ENCODE data around the gene CEP162. TPM values are rescaled to one million over a fixed set of nuclear protein-coding genes. Genes with fewer than 3 reads are reported as not detected.

Gene CEP162
- total and polyA plus RNA-seq, 2 of the 8 experiments (the other 6 are each of a cell fraction or from before 2014, with no cell fraction given), result 1.3 to 10.6 TPM

DNA sequence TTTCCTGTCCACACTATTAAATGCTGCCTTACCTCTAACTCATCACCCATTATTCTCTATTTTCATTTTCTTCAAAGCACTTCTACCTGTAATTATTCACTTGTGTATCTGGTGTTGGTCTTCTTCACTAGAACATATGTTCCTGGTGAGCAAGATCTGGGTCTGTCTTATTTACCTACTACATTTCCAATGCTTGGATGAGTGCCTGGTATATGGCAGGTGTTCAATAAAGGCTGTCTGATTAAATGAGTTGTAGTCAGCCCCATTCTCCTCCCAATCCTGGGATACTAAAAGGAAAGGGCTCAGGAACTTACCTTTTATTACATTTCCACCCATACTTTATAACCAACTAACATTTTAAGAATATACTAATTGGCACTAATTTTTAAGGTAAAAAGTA lies 61.0 kb downstream of the CEP162 start:
- Histone ChIP-seq H3K4ac (replicated peaks; ENCODE audit: insufficient read length, low read depth, low read length) (no peak overlapping the region), H3K23me2 (ENCODE audit: low read depth, low read length) (no peaks in the 10 kb centered on the region), H3K56ac (replicated peaks; ENCODE audit: insufficient read length, low read depth, low read length) (no peak overlapping the region), H2BK12ac (ENCODE audit: low read depth, low read length) (no peak overlapping the region), H2AK5ac (ENCODE audit: low read depth, low read length) (no peak overlapping the region), H3K14ac (ENCODE audit: insufficient read length) (no peak overlapping the region), H3K79me2 (ENCODE audit: control insufficient read depth in 1 of 2, insufficient read depth in 2 of 2, low read length in 2 of 2) (no peaks in the 10 kb centered on the region), H2BK15ac (ENCODE audit: low read length) (no peak overlapping the region), H4K5ac (ENCODE audit: insufficient read length, low read depth, low read length) (no peak overlapping the region), H3K36me3 (ENCODE audit: control insufficient read depth in 2 of 4, insufficient read depth in 4 of 4, low read length in 3 of 4) (peaks cover 0 to 7% (median 4%) of the 10 kb centered on the region in 4 experiments; a peak in 4 of 8 replicates), H3K9ac (replicated peaks in 1 of 4; ENCODE audit: extremely low read depth in 1 of 4, low read depth in 3 of 4, low read length in 3 of 4) (no peak overlapping the region), H2AFZ (ENCODE audit: low read length) (no peak overlapping the region), H3K4me1 (replicated peaks in 1 of 4; ENCODE audit: control insufficient read depth in 3 of 4, insufficient read depth in 4 of 4, low read length in 3 of 4) (no peaks in the 10 kb centered on the region), H3K27me3 (replicated peaks in 1 of 4; ENCODE audit: control insufficient read depth in 3 of 4, extremely low read depth in 1 of 4, insufficient read depth in 3 of 4, low read length in 3 of 4) (no peaks in the 10 kb centered on the region), H3K4me3 (ENCODE audit: extremely low read depth in 1 of 4, insufficient read depth in 2 of 4, low read depth in 3 of 4, low read length in 4 of 4) (no peak overlapping the region), H4K8ac (ENCODE audit: extremely low read depth, insufficient read depth, low read length) (no peak overlapping the region), H2BK120ac (replicated peaks; ENCODE audit: low read depth, low read length) (no peak overlapping the region), H2BK20ac (ENCODE audit: low read length) (no peak overlapping the region), H4K20me1 (replicated peaks in 1 of 2; ENCODE audit: control insufficient read depth in 1 of 2, insufficient read depth in 2 of 2, low read length in 2 of 2) (no peaks in the 10 kb centered on the region), H3K79me1 (ENCODE audit: low read depth, low read length) (no peaks in the 10 kb centered on the region), H3K23ac (ENCODE audit: insufficient read length) (no peak overlapping the region), H4K91ac (replicated peaks; ENCODE audit: insufficient read length, low read length) (no peak overlapping the region), H3K4me2 (ENCODE audit: insufficient read depth in 1 of 2, low read depth in 2 of 2, low read length in 2 of 2) (no peak overlapping the region), H3K9me3 (ENCODE audit: insufficient read depth in 2 of 2, low read depth in 1 of 2, low read length in 1 of 2) (no peaks in the 10 kb centered on the region), H3K27ac (ENCODE audit: low read depth, low read length) (no peak overlapping the region), H3K18ac (ENCODE audit: extremely low read depth, low read length) (no peak overlapping the region), H2BK5ac (ENCODE audit: low read depth, low read length) (no peak overlapping the region)
- POLR2A ChIA-PET (ENCODE audit: partially characterized antibody), result no interaction called here
- DNase-seq (ENCODE audit: low read depth in 1 of 2, low spot score in 2 of 2), result no peak
- TF ChIP-seq SP4 (IDR thresholded peaks at IDR 0.05; ENCODE audit: low read length), result no peak
- no peak for TF ChIP-seq SIRT6 (IDR thresholded peaks at IDR 0.05; ENCODE audit: low read length)
- no peak for TF ChIP-seq NANOG (IDR thresholded peaks at IDR 0.05; ENCODE audit: insufficient read depth, low read depth, low read length, poor library complexity, severe bottlenecking)
- no peak for TF ChIP-seq HDAC6 (IDR thresholded peaks at IDR 0.05; ENCODE audit: low read depth, low read length)
- no peak for TF ChIP-seq KDM1A (IDR thresholded peaks at IDR 0.05; ENCODE audit: borderline replicate concordance, low read length)
- no peak for TF ChIP-seq RAD21 (IDR thresholded peaks at IDR 0.05 in 1 of 2, conservative IDR thresholded peaks at IDR 0.05 in 1 of 2; ENCODE audit: low read depth in 2 of 2, low read length in 2 of 2)
- TF ChIP-seq, protein P1, sequence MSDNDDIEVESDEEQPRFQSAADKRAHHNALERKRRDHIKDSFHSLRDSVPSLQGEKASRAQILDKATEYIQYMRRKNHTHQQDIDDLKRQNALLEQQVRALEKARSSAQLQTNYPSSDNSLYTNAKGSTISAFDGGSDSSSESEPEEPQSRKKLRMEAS (IDR thresholded peaks at IDR 0.05), result no peak
- no peak for TF ChIP-seq YY1 (IDR thresholded peaks at IDR 0.05; ENCODE audit: low read depth, low read length)
- no peak for TF ChIP-seq CREB1 (IDR thresholded peaks at IDR 0.05)
- no peak for TF ChIP-seq CEBPB (IDR thresholded peaks at IDR 0.05; ENCODE audit: low read depth, low read length)
- CTCF ChIA-PET (ENCODE audit: partially characterized antibody), result no interaction called here
- no peak for FAIRE-seq

Measured in H1 (cell line).